GM13976 (cell line): ENCODE measurements around the gene RAB40C.

Experiments
- DNase-seq: peaks from one replicate; pipeline ENCODE4 v3.0.0; 2012; ENCODE audit warnings: low spot score
- CTCF ChIP-seq: IDR thresholded peaks from 2 replicates; pipeline ENCODE4 v1.5.1; 2012; ENCODE audit warnings: borderline replicate concordance, mild to moderate bottlenecking; ENCODE audit not compliant: insufficient read depth; ENCODE audit errors: extremely low read depth, missing control alignments, control extremely low read depth
- in situ Hi-C: fragments of 300-500 bp; cut with MboI; formaldehyde crosslinking; loops from one replicate; pipeline ENCODE4 v1.12.0; 2022; ENCODE audit warnings: low sequenced_read_pairs, mixed read lengths, inconsistent platforms; ENCODE audit not compliant: unreplicated experiment

The RAB40C gene

GRCh38 chr16:586047-586644 lies 3.7 kb upstream of the RAB40C start:
- no peak for DNase-seq
- TF ChIP-seq CTCF: no peak
- in situ Hi-C loops: no loop called here

GRCh38 chr16:586645-587590 lies 2.9 kb upstream of the RAB40C start:
- in situ Hi-C loops: no loop called here
- no peak for TF ChIP-seq CTCF
- DNase-seq: no peak

GRCh38 chr16:588639-588888 lies 1.3 kb upstream of the RAB40C start:
- peak; percentile 62 for DNase-seq
- no peak for TF ChIP-seq CTCF

GRCh38 chr16:588889-589657 lies 793 bp upstream of the RAB40C start:
- no peak for TF ChIP-seq CTCF
- in situ Hi-C loops: no loop called here
- DNase-seq: peak; percentile 93

More at GRCh38 chr16:588639-588888, 1.3 kb upstream of the RAB40C start:
- in situ Hi-C loops: no loop called here

- in situ Hi-C loops: no loop called here
- DNase-seq: no peak
- TF ChIP-seq CTCF: peak; percentile 17
Measured at GRCh38 chr16:590188-590814, 435 bp downstream of the RAB40C start.

- no peak for TF ChIP-seq CTCF
- no peak for DNase-seq
- in situ Hi-C loops: no loop called here
Measured at GRCh38 chr16:590815-591200, 942 bp downstream of the RAB40C start.
